Breast epithelium (tissue), 4 donors: Measurements from ENCODE around the gene SLC39A13. TPM values are rescaled to one million over a fixed set of nuclear protein-coding genes. Genes with fewer than 3 reads are reported as not detected.

Experiments used
- DNase-seq, 2 donors: peaks; one replicate each; pipeline ENCODE4 v3.0.0-alpha.2; 2019; ENCODE audit warnings: low spot score in 2 of 2
- H3K27ac ChIP-seq, 2 donors: fragments of 200-600 bp; sonication (generic) in 1 of 2; one replicate each; pipeline ENCODE4 v1.5.1; 2016 to 2019; ENCODE audit warnings: mild to moderate bottlenecking in 1 of 2
- H3K27me3 ChIP-seq, 2 donors: fragments of 200-600 bp; sonication (generic) in 1 of 2; one replicate each; pipeline versions ENCODE4 v1.5.1 to v1.6.0; 2017 to 2019; ENCODE audit warnings: control low read depth in 1 of 2, mild to moderate bottlenecking in 1 of 2
- H3K36me3 ChIP-seq: fragments of 200-600 bp; one replicate; pipeline ENCODE4 v1.5.1; 2019
- H3K4me1 ChIP-seq, 2 donors: fragments of 200-600 bp; sonication (generic); one replicate each; pipeline ENCODE4 v1.5.1; 2016 to 2019; ENCODE audit warnings: control low read depth in 1 of 2
- H3K4me3 ChIP-seq, 3 donors: fragments of 200-600 bp; sonication (generic); 1 replicate in 2 of 3; 2 replicates in 1 of 3; pipeline ENCODE4 v1.5.1; 2016 to 2019; ENCODE audit warnings: mild to moderate bottlenecking in 3 of 3, moderate library complexity in 2 of 3
- H3K9me3 ChIP-seq, 2 donors: fragments of 200-600 bp; sonication (generic) in 1 of 2; one replicate each; pipeline ENCODE4 v1.5.1; 2016 to 2019; ENCODE audit warnings: control low read depth in 1 of 2
- CTCF ChIP-seq, 3 donors: fragments of 450-650 bp; IDR thresholded peaks; one replicate each; pipeline ENCODE4 v1.5.1; 2016 to 2017; ENCODE audit warnings: antibody characterized with exemption in 3 of 3, mild to moderate bottlenecking in 3 of 3, moderate library complexity in 3 of 3
- POLR2A ChIP-seq: fragments of 450-650 bp; IDR thresholded peaks from one replicate; pipeline ENCODE4 v1.6.1; 2016; ENCODE audit warnings: antibody characterized with exemption, mild to moderate bottlenecking, moderate library complexity
- POLR2AphosphoS5 ChIP-seq, 3 donors: sonication (generic); formaldehyde crosslinking; IDR thresholded peaks; one replicate each; pipeline ENCODE4 v1.6.1; 2017; ENCODE audit warnings: antibody characterized with exemption in 3 of 3
- intact Hi-C: fragments of 100-400 bp; cut with DNase I; formaldehyde crosslinking; loops from one replicate; pipeline ENCODE4 v1.15.1; 2023; ENCODE audit warnings: low total_unique reads
- total RNA-seq, 3 donors: library from RNA; depleted of rRNA; stranded (reverse); fragments of >200 nt; gene quantifications; one replicate each; pipeline ENCODE4 v1.1.0, GENCODE V29; 2016

Gene SLC39A13
- total RNA-seq, 3 donors from 2014 or later = 42.9 to 58.1 (median 52.8) TPM

GRCh38 chr11:47443817-47444216 is 35.4 kb downstream of the SLC39A13 start:
- Histone ChIP-seq H3K4me1 (no peaks in the 10 kb centered on the region), H3K36me3 (no peaks in the 10 kb centered on the region), H3K27me3 (no peaks in the 10 kb centered on the region), H3K4me3 (no peak overlapping the region), H3K9me3 (no peaks in the 10 kb centered on the region), H3K27ac (no peak overlapping the region)
- TF ChIP-seq POLR2A = no peak
- no peak for TF ChIP-seq CTCF (IDR thresholded peaks at IDR 0.05)
- TF ChIP-seq POLR2AphosphoS5 (IDR thresholded peaks at IDR 0.05) = no peak
- no peak for DNase-seq
- intact Hi-C loops = no loop called here

- no peaks in the 10 kb centered on the region for H3K27me3 ChIP-seq
- no peak overlapping the region for H3K27ac ChIP-seq
- no peaks in the 10 kb centered on the region for H3K36me3 ChIP-seq
- no peak overlapping the region for H3K4me3 ChIP-seq
- no peak for TF ChIP-seq POLR2AphosphoS5 (IDR thresholded peaks at IDR 0.05)
- TF ChIP-seq POLR2A = no peak
- TF ChIP-seq CTCF (IDR thresholded peaks at IDR 0.05) = no peak
- no peak for DNase-seq
- intact Hi-C loops = no loop called here
- no peaks in the 10 kb centered on the region for H3K4me1 ChIP-seq
- H3K9me3 ChIP-seq = no peaks in the 10 kb centered on the region
These were observed 37.5 kb downstream of the SLC39A13 start for GRCh38 chr11:47445840-47446239.

- no peaks in the 10 kb centered on the region for H3K9me3 ChIP-seq
These were observed 38.4 kb downstream of the SLC39A13 start for GRCh38 chr11:47446833-47447232.

GRCh38 chr11:47447906-47448305 is 39.5 kb downstream of the SLC39A13 start:
- Histone ChIP-seq H3K27me3 (no peaks in the 10 kb centered on the region), H3K4me1 (no peaks in the 10 kb centered on the region), H3K4me3 (no peak overlapping the region), H3K36me3 (no peaks in the 10 kb centered on the region), H3K27ac (no peak overlapping the region), H3K9me3 (no peaks in the 10 kb centered on the region)
- DNase-seq = no peak
- TF ChIP-seq CTCF (IDR thresholded peaks at IDR 0.05) (no peak), POLR2A (no peak), POLR2AphosphoS5 (IDR thresholded peaks at IDR 0.05) (no peak)
- intact Hi-C loops = no loop called here

More at GRCh38 chr11:47446833-47447232, 38.4 kb downstream of the SLC39A13 start:
- H3K27ac ChIP-seq = no peak overlapping the region
- no peak for TF ChIP-seq POLR2A
- TF ChIP-seq POLR2AphosphoS5 (IDR thresholded peaks at IDR 0.05) = no peak
- TF ChIP-seq CTCF (IDR thresholded peaks at IDR 0.05) = no peak
- intact Hi-C loops = no loop called here
- H3K36me3 ChIP-seq = no peaks in the 10 kb centered on the region
- no peak overlapping the region for H3K4me3 ChIP-seq
- H3K27me3 ChIP-seq = no peaks in the 10 kb centered on the region
- H3K4me1 ChIP-seq = no peaks in the 10 kb centered on the region
- DNase-seq = no peak

GRCh38 chr11:47448566-47449427 is 40.4 kb downstream of the SLC39A13 start, which contains the start of gene RAPSN:
TSS of gene RAPSN (minus strand) at chr11:47449136. CDS start at chr11:47448964, 172 bp downstream.
- Histone ChIP-seq H3K4me3 (no peak within 1 kb of the TSS), H3K27ac (no peak within 1 kb of the TSS), H3K36me3 (no peaks in the 10 kb centered on the region), H3K4me1 (no peaks in the 10 kb centered on the region), H3K27me3 (no peaks in the 10 kb centered on the region), H3K9me3 (no peaks in the 10 kb centered on the region)
- TF ChIP-seq POLR2AphosphoS5 (IDR thresholded peaks at IDR 0.05) (no peak), POLR2A (no peak), CTCF (IDR thresholded peaks at IDR 0.05) (no peak)
- DNase-seq = no peak
- intact Hi-C loops = no loop called here
